SK-N-SH (cell line): Measurements from ENCODE around the gene DGKD.

ENCODE experiments used
- EZH2phosphoT487 ChIP-seq: fragments of 200-600 bp; sonication (generic); IDR thresholded peaks from 2 replicates; pipeline ENCODE4 v1.6.1; 2017; ENCODE audit warnings: low read depth, mixed run types, mild to moderate bottlenecking, antibody characterized with exemption, moderate library complexity, borderline replicate concordance
- MXI1 ChIP-seq: IDR thresholded peaks from 2 replicates; pipeline ENCODE4 v1.6.1; 2012; ENCODE audit warnings: mild to moderate bottlenecking, low read depth, low read length, improper control_type of control experiment
- NFIC ChIP-seq: IDR thresholded peaks from 2 replicates; pipeline ENCODE4 v1.4.0; 2012; ENCODE audit warnings: borderline replicate concordance
- NRF1 ChIP-seq: IDR thresholded peaks from 2 replicates; pipeline ENCODE4 v1.6.1; 2012; ENCODE audit warnings: low read depth, mild to moderate bottlenecking, low read length
- POLR2AphosphoS5 ChIP-seq: IDR thresholded peaks from 2 replicates; pipeline ENCODE4 v1.6.1; 2012; ENCODE audit warnings: low read depth, low read length
- RAD21 ChIP-seq: IDR thresholded peaks from 2 replicates; pipeline ENCODE4 v1.6.1; 2012; ENCODE audit warnings: mild to moderate bottlenecking, low read length
- SMC3 ChIP-seq: IDR thresholded peaks from 2 replicates; pipeline ENCODE4 v1.6.1; 2012; ENCODE audit warnings: low read depth, low read length, improper control_type of control experiment
- TAF1 ChIP-seq: IDR thresholded peaks from 2 replicates; pipeline ENCODE4 v1.6.1; 2012; ENCODE audit warnings: low read depth, mild to moderate bottlenecking, low read length, moderate library complexity, borderline replicate concordance
- TF ChIP-seq, protein P1 (sequence below): fragments of 200-600 bp; sonication (generic); IDR thresholded peaks from 2 replicates; pipeline ENCODE4 v1.6.1; 2017; ENCODE audit warnings: antibody characterized with exemption, mild to moderate bottlenecking, moderate library complexity
- TF ChIP-seq, protein P2 (sequence below): IDR thresholded peaks from 2 replicates; pipeline ENCODE4 v1.6.1; 2012; ENCODE audit warnings: mild to moderate bottlenecking, low read depth, low read length, moderate library complexity
- TF ChIP-seq, protein P3 (sequence below): IDR thresholded peaks from 2 replicates; pipeline ENCODE4; 2012

DNA sequence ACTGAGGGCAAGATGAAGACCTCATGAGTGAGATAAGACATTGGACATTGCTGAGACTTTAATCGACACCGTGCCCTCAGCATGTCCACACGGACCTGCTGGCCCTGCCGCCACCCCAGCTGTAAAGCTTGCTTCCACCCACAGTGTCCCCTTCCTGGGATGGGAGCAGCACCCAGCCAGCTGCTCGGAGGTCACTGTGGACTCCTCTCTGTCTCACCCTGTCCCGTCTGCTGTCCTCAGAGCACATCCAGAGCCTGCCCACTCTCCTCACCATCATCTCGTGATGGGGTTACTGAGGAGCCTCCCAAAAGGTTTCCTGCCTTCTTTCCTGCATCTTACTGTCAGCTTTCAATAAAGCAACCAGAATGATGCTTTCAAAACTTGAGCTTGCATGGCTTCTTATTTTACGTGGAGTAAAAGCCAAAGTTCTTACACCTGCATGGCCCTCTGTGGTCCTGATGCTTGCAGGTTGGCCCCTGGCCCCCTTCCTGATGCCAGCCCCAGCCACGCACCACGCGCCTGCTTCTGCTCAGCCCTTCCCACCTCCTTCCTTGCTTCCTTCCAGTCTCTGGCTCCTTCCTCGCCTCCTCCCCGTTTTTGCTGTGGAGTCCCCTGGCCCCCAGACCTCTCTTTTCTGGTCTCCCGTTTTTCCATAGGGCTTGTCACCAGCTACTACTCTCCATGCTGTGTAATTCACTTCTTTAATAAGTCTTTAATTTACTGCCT lies 67.0 kb downstream of the DGKD start:
- TF ChIP-seq, protein P1, sequence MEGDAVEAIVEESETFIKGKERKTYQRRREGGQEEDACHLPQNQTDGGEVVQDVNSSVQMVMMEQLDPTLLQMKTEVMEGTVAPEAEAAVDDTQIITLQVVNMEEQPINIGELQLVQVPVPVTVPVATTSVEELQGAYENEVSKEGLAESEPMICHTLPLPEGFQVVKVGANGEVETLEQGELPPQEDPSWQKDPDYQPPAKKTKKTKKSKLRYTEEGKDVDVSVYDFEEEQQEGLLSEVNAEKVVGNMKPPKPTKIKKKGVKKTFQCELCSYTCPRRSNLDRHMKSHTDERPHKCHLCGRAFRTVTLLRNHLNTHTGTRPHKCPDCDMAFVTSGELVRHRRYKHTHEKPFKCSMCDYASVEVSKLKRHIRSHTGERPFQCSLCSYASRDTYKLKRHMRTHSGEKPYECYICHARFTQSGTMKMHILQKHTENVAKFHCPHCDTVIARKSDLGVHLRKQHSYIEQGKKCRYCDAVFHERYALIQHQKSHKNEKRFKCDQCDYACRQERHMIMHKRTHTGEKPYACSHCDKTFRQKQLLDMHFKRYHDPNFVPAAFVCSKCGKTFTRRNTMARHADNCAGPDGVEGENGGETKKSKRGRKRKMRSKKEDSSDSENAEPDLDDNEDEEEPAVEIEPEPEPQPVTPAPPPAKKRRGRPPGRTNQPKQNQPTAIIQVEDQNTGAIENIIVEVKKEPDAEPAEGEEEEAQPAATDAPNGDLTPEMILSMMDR: no peak
- TF ChIP-seq MXI1: no peak
- TF ChIP-seq, protein P2, sequence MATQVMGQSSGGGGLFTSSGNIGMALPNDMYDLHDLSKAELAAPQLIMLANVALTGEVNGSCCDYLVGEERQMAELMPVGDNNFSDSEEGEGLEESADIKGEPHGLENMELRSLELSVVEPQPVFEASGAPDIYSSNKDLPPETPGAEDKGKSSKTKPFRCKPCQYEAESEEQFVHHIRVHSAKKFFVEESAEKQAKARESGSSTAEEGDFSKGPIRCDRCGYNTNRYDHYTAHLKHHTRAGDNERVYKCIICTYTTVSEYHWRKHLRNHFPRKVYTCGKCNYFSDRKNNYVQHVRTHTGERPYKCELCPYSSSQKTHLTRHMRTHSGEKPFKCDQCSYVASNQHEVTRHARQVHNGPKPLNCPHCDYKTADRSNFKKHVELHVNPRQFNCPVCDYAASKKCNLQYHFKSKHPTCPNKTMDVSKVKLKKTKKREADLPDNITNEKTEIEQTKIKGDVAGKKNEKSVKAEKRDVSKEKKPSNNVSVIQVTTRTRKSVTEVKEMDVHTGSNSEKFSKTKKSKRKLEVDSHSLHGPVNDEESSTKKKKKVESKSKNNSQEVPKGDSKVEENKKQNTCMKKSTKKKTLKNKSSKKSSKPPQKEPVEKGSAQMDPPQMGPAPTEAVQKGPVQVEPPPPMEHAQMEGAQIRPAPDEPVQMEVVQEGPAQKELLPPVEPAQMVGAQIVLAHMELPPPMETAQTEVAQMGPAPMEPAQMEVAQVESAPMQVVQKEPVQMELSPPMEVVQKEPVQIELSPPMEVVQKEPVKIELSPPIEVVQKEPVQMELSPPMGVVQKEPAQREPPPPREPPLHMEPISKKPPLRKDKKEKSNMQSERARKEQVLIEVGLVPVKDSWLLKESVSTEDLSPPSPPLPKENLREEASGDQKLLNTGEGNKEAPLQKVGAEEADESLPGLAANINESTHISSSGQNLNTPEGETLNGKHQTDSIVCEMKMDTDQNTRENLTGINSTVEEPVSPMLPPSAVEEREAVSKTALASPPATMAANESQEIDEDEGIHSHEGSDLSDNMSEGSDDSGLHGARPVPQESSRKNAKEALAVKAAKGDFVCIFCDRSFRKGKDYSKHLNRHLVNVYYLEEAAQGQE: no peak
- no peak for TF ChIP-seq NRF1
- TF ChIP-seq POLR2AphosphoS5: no peak
- TF ChIP-seq TAF1: no peak
- TF ChIP-seq, protein P3, sequence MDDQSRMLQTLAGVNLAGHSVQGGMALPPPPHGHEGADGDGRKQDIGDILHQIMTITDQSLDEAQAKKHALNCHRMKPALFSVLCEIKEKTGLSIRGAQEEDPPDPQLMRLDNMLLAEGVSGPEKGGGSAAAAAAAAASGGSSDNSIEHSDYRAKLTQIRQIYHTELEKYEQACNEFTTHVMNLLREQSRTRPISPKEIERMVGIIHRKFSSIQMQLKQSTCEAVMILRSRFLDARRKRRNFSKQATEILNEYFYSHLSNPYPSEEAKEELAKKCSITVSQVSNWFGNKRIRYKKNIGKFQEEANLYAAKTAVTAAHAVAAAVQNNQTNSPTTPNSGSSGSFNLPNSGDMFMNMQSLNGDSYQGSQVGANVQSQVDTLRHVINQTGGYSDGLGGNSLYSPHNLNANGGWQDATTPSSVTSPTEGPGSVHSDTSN: no peak
- no peak for TF ChIP-seq SMC3
- no peak for TF ChIP-seq RAD21
- TF ChIP-seq EZH2phosphoT487: no peak
- no peak for TF ChIP-seq NFIC
